Measurements from ENCODE around the gene RBFOX2. TPM values are rescaled to one million over a fixed set of nuclear protein-coding genes. Genes with fewer than 3 reads are reported as not detected.

Gene RBFOX2
- total and polyA plus RNA-seq, 3 donors from 2014 or later, result 53.4 to 85.2 (median 63.9) TPM

DNA sequence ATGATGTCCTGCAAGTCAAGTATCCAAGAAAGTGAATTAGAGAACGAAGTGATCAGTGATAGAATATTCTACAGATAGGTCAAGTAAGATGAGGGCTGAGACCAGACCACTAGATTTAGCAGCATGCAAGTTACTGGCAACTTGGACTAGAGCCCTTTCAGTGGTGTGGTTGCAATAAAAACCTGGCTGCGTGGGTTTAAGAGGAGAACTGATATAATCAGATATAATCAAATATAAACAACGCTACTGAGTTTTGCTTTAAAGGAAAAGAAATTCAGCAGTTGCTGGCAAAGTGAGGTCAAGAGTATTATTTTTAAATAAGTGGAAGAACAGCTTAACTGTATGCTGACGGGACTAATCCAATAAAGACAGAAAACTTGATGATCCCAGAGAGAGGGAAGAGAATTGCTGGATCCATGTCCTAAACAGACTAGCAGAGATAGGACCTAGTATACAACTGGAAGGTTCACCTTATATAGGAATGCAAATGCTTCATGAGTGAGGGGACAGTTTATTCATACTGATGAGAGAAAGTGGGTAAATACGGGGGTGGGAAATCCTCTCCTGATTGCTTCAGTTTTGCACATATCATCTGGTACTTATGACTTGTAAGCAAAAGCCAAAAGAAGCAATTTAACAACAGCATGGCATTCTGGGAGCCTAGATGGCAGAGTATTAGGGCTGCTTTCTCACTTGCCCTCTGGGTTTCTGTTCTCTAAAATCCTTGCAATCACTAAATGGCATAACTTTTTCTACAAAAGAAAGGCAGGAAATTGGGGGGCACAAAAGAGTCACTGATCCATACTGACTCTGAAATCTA lies 146.2 kb downstream of the RBFOX2 start:
- Histone ChIP-seq H3K36me3 (ENCODE audit: low read depth, missing control alignments) (no peaks in the 10 kb centered on the region), H3K4me3 (no peak overlapping the region), H3K4me1 (peaks cover 4% of the 10 kb centered on the region), H3K27ac (no peak overlapping the region), H3K27me3 (no peaks in the 10 kb centered on the region), H3K9me3 (no peaks in the 10 kb centered on the region)
- WGBS, 2 donors, result 53 to 67% methylated on average over 5 of the region's 5 CpGs
- no peak for DNase-seq
- intact Hi-C loops (cut with DNase I; ENCODE audit: low total_unique reads), result no loop called here
- no peak for TF ChIP-seq POLR2A (IDR thresholded peaks at IDR 0.05)
- TF ChIP-seq, protein P1, sequence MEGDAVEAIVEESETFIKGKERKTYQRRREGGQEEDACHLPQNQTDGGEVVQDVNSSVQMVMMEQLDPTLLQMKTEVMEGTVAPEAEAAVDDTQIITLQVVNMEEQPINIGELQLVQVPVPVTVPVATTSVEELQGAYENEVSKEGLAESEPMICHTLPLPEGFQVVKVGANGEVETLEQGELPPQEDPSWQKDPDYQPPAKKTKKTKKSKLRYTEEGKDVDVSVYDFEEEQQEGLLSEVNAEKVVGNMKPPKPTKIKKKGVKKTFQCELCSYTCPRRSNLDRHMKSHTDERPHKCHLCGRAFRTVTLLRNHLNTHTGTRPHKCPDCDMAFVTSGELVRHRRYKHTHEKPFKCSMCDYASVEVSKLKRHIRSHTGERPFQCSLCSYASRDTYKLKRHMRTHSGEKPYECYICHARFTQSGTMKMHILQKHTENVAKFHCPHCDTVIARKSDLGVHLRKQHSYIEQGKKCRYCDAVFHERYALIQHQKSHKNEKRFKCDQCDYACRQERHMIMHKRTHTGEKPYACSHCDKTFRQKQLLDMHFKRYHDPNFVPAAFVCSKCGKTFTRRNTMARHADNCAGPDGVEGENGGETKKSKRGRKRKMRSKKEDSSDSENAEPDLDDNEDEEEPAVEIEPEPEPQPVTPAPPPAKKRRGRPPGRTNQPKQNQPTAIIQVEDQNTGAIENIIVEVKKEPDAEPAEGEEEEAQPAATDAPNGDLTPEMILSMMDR (IDR thresholded peaks at IDR 0.05), result no peak

DNA sequence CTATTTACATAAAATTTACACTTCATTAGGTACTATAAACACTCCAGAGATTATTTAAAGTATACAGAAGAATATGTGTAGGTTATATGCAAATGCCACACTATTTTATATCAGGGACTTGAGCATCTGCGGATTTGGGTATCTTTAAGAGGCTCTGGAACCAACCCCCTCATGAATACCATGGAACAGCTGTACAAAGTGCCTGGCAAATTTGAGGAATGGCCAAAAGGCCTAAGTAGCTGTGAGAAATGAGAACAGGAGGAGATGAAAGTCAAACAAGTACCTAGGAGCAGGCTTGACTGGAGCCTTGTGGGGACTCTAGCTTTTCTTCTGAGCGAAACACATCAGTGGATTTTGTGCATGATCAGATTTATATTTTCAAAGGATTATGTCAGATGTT lies 149.3 kb downstream of the RBFOX2 start:
- intact Hi-C loops (cut with DNase I; ENCODE audit: low total_unique reads), result no loop called here

DNA sequence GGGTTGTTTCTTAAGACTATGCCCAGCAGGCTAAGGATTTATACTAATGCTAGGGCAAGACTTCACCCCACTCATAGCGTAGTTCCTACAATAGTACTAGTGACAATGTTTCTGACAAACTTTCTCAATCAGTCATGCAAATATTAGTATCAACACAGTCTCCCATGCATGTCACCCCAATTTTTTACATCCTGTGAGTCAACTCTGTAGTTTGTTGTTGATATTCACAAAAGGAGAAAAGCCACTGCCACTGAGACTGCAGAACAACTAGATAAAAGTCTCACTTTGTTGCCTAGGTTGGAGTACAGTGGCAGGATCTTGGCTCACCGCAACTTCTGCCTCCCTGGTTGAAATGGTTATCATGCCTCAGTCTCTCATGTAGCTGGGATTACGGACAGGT lies 155.2 kb downstream of the RBFOX2 start:
- Histone ChIP-seq H3K36me3 (ENCODE audit: low read depth, missing control alignments) (no peaks in the 10 kb centered on the region), H3K27ac (no peak overlapping the region), H3K27me3 (no peaks in the 10 kb centered on the region), H3K9me3 (no peaks in the 10 kb centered on the region), H3K4me3 (no peak overlapping the region), H3K4me1 (no peaks in the 10 kb centered on the region)
- no peak for DNase-seq
- intact Hi-C loops (cut with DNase I; ENCODE audit: low total_unique reads), result no loop called here
- TF ChIP-seq, protein P1 (IDR thresholded peaks at IDR 0.05), result no peak
- TF ChIP-seq POLR2A (IDR thresholded peaks at IDR 0.05), result no peak
- 84 to 98% methylated on average over 3 of the region's 3 CpGs for WGBS, 2 donors

More for the DNA sequence above, 149.3 kb downstream of the RBFOX2 start:
- Histone ChIP-seq H3K4me1 (peaks cover 4% of the 10 kb centered on the region), H3K27me3 (no peaks in the 10 kb centered on the region), H3K36me3 (ENCODE audit: low read depth, missing control alignments) (no peaks in the 10 kb centered on the region), H3K4me3 (no peak overlapping the region), H3K27ac (no peak overlapping the region), H3K9me3 (no peaks in the 10 kb centered on the region)
- 89 to 100% methylated on average over 2 of the region's 2 CpGs for WGBS, 2 donors
- DNase-seq, result no peak
- TF ChIP-seq, protein P1 (IDR thresholded peaks at IDR 0.05), result no peak
- TF ChIP-seq POLR2A (IDR thresholded peaks at IDR 0.05), result no peak

DNA sequence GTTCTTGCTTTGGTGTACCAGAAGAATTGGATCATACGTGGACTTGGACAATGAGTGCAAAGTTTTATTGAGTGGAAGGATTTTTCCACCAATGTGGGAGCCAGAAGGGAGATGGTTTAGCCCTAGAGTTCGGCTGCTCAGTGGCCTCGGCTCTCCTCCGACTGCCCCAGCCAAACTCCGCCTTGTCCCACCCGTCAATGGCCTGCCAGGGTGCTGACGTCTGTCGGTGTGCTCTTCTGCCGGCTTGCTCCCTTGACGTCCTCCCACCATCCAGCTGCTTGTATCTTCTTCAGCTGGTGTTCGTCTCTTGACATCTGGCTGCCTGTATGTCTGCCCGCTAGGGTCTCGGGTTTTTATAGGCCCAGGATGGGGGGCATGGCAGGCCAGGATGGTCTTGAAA lies 156.2 kb downstream of the RBFOX2 start:
- Histone ChIP-seq H3K9me3 (no peaks in the 10 kb centered on the region), H3K36me3 (ENCODE audit: low read depth, missing control alignments) (no peaks in the 10 kb centered on the region), H3K4me1 (no peaks in the 10 kb centered on the region), H3K27ac (no peak overlapping the region), H3K4me3 (no peak overlapping the region), H3K27me3 (no peaks in the 10 kb centered on the region)
- intact Hi-C loops (cut with DNase I; ENCODE audit: low total_unique reads), result no loop called here
- DNase-seq, result no peak
- no peak for TF ChIP-seq POLR2A (IDR thresholded peaks at IDR 0.05)
- TF ChIP-seq, protein P1 (IDR thresholded peaks at IDR 0.05), result no peak
- WGBS, 2 donors, result 88 to 89% methylated on average over 13 of the region's 13 CpGs
